ENCODE measurements around the gene MFAP3L.

Gene MFAP3L

DNA sequence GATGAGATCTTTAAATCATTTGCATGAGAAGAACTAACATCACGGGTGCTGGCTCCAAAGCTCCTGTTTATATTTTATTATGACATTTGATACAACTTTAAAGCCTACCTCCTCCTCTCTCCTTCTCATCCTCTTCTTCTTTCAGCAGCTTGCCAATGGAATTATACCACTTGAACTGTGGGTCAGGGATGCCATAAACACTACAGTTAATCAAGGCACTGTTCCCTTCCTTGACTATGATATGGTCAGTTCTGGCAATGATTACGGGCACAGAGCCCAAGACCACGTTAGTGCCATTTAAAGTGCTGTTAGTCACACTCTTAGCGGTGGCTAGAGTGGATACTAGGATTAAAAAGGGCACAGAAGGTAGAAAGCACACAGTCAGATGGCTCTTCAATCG, 20.7 kb downstream of the MFAP3L start (continued):
- TF ChIP-seq, protein P1, sequence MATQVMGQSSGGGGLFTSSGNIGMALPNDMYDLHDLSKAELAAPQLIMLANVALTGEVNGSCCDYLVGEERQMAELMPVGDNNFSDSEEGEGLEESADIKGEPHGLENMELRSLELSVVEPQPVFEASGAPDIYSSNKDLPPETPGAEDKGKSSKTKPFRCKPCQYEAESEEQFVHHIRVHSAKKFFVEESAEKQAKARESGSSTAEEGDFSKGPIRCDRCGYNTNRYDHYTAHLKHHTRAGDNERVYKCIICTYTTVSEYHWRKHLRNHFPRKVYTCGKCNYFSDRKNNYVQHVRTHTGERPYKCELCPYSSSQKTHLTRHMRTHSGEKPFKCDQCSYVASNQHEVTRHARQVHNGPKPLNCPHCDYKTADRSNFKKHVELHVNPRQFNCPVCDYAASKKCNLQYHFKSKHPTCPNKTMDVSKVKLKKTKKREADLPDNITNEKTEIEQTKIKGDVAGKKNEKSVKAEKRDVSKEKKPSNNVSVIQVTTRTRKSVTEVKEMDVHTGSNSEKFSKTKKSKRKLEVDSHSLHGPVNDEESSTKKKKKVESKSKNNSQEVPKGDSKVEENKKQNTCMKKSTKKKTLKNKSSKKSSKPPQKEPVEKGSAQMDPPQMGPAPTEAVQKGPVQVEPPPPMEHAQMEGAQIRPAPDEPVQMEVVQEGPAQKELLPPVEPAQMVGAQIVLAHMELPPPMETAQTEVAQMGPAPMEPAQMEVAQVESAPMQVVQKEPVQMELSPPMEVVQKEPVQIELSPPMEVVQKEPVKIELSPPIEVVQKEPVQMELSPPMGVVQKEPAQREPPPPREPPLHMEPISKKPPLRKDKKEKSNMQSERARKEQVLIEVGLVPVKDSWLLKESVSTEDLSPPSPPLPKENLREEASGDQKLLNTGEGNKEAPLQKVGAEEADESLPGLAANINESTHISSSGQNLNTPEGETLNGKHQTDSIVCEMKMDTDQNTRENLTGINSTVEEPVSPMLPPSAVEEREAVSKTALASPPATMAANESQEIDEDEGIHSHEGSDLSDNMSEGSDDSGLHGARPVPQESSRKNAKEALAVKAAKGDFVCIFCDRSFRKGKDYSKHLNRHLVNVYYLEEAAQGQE (tag by site-specific recombination; IDR thresholded peaks at IDR 0.05): no peak
- TF ChIP-seq ZNF404 (tag by site-specific recombination; IDR thresholded peaks at IDR 0.05) (no peak), ZNF266 (tag by site-specific recombination; IDR thresholded peaks at IDR 0.05; ENCODE audit: low read depth) (no peak), ZNF354C (tag by site-specific recombination; IDR thresholded peaks at IDR 0.05; ENCODE audit: borderline replicate concordance, low read depth) (no peak), ZNF423 (tag by site-specific recombination; IDR thresholded peaks at IDR 0.05) (no peak), ZNF530 (tag by site-specific recombination; IDR thresholded peaks at IDR 0.05; ENCODE audit: low read depth) (no peak), ZNF837 (tag by site-specific recombination; IDR thresholded peaks at IDR 0.05) (no peak), ZNF629 (tag by site-specific recombination; IDR thresholded peaks at IDR 0.05) (peak; percentile 22; the same call in 1 of the 2 replicates), ZNF544 (tag by site-specific recombination; IDR thresholded peaks at IDR 0.05) (no peak), ZNF473 (tag by site-specific recombination; IDR thresholded peaks at IDR 0.05) (no peak), ZNF785 (tag by site-specific recombination; IDR thresholded peaks at IDR 0.05) (no peak), TCF7L2 (IDR thresholded peaks at IDR 0.05; ENCODE audit: borderline replicate concordance, low read depth, low read length) (peak; percentile 37; the same call in 1 of the 2 replicates), ZNF600 (tag by site-specific recombination; IDR thresholded peaks at IDR 0.05) (no peak), ZNF24 (tag by site-specific recombination; IDR thresholded peaks at IDR 0.05) (no peak), ZNF585B (tag by site-specific recombination; IDR thresholded peaks at IDR 0.05) (no peak), ZNF677 (tag by site-specific recombination; IDR thresholded peaks at IDR 0.05) (no peak), ZNF670 (tag by site-specific recombination; IDR thresholded peaks at IDR 0.05; ENCODE audit: low read depth) (no peak), WT1 (tag by site-specific recombination; IDR thresholded peaks at IDR 0.05) (peak; percentile 57; the same call in 1 of the 2 replicates), ZNF19 (tag by site-specific recombination; IDR thresholded peaks at IDR 0.05; ENCODE audit: low read depth) (no peak), ZNF626 (tag by site-specific recombination; IDR thresholded peaks at IDR 0.05) (no peak)
- TF ChIP-seq, protein P2, sequence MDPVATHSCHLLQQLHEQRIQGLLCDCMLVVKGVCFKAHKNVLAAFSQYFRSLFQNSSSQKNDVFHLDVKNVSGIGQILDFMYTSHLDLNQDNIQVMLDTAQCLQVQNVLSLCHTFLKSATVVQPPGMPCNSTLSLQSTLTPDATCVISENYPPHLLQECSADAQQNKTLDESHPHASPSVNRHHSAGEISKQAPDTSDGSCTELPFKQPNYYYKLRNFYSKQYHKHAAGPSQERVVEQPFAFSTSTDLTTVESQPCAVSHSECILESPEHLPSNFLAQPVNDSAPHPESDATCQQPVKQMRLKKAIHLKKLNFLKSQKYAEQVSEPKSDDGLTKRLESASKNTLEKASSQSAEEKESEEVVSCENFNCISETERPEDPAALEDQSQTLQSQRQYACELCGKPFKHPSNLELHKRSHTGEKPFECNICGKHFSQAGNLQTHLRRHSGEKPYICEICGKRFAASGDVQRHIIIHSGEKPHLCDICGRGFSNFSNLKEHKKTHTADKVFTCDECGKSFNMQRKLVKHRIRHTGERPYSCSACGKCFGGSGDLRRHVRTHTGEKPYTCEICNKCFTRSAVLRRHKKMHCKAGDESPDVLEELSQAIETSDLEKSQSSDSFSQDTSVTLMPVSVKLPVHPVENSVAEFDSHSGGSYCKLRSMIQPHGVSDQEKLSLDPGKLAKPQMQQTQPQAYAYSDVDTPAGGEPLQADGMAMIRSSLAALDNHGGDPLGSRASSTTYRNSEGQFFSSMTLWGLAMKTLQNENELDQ (tag by site-specific recombination; IDR thresholded peaks at IDR 0.05; ENCODE audit: low read depth): no peak
- TF ChIP-seq, protein P3, sequence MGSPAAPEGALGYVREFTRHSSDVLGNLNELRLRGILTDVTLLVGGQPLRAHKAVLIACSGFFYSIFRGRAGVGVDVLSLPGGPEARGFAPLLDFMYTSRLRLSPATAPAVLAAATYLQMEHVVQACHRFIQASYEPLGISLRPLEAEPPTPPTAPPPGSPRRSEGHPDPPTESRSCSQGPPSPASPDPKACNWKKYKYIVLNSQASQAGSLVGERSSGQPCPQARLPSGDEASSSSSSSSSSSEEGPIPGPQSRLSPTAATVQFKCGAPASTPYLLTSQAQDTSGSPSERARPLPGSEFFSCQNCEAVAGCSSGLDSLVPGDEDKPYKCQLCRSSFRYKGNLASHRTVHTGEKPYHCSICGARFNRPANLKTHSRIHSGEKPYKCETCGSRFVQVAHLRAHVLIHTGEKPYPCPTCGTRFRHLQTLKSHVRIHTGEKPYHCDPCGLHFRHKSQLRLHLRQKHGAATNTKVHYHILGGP (tag by site-specific recombination; IDR thresholded peaks at IDR 0.05): no peak
- TF ChIP-seq, protein P4, sequence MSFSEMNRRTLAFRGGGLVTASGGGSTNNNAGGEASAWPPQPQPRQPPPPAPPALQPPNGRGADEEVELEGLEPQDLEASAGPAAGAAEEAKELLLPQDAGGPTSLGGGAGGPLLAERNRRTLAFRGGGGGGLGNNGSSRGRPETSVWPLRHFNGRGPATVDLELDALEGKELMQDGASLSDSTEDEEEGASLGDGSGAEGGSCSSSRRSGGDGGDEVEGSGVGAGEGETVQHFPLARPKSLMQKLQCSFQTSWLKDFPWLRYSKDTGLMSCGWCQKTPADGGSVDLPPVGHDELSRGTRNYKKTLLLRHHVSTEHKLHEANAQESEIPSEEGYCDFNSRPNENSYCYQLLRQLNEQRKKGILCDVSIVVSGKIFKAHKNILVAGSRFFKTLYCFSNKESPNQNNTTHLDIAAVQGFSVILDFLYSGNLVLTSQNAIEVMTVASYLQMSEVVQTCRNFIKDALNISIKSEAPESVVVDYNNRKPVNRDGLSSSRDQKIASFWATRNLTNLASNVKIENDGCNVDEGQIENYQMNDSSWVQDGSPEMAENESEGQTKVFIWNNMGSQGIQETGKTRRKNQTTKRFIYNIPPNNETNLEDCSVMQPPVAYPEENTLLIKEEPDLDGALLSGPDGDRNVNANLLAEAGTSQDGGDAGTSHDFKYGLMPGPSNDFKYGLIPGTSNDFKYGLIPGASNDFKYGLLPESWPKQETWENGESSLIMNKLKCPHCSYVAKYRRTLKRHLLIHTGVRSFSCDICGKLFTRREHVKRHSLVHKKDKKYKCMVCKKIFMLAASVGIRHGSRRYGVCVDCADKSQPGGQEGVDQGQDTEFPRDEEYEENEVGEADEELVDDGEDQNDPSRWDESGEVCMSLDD (tag by site-specific recombination; IDR thresholded peaks at IDR 0.05): no peak
- TF ChIP-seq, protein P5, sequence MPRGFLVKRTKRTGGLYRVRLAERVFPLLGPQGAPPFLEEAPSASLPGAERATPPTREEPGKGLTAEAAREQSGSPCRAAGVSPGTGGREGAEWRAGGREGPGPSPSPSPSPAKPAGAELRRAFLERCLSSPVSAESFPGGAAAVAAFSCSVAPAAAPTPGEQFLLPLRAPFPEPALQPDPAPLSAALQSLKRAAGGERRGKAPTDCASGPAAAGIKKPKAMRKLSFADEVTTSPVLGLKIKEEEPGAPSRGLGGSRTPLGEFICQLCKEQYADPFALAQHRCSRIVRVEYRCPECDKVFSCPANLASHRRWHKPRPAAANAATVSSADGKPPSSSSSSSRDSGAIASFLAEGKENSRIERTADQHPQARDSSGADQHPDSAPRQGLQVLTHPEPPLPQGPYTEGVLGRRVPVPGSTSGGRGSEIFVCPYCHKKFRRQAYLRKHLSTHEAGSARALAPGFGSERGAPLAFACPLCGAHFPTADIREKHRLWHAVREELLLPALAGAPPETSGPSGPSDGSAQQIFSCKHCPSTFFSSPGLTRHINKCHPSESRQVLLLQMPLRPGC (tag by site-specific recombination; IDR thresholded peaks at IDR 0.05): 0 out of 2 replicates have a peak, but pooled peaks have one; percentile 20
- TF ChIP-seq, protein P6, sequence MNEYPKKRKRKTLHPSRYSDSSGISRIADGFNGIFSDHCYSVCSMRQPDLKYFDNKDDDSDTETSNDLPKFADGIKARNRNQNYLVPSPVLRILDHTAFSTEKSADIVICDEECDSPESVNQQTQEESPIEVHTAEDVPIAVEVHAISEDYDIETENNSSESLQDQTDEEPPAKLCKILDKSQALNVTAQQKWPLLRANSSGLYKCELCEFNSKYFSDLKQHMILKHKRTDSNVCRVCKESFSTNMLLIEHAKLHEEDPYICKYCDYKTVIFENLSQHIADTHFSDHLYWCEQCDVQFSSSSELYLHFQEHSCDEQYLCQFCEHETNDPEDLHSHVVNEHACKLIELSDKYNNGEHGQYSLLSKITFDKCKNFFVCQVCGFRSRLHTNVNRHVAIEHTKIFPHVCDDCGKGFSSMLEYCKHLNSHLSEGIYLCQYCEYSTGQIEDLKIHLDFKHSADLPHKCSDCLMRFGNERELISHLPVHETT (tag by site-specific recombination; IDR thresholded peaks at IDR 0.05): no peak
- TF ChIP-seq, protein P7, sequence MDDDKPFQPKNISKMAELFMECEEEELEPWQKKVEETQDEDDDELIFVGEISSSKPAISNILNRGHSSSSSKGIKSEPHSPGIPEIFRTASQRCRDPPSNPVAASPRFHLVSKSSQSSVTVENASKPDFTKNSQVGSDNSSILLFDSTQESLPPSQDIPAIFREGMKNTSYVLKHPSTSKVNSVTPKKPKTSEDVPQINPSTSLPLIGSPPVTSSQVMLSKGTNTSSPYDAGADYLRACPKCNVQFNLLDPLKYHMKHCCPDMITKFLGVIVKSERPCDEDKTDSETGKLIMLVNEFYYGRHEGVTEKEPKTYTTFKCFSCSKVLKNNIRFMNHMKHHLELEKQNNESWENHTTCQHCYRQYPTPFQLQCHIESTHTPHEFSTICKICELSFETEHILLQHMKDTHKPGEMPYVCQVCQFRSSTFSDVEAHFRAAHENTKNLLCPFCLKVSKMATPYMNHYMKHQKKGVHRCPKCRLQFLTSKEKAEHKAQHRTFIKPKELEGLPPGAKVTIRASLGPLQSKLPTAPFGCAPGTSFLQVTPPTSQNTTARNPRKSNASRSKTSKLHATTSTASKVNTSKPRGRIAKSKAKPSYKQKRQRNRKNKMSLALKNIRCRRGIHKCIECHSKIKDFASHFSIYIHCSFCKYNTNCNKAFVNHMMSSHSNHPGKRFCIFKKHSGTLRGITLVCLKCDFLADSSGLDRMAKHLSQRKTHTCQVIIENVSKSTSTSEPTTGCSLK (tag by site-specific recombination; IDR thresholded peaks at IDR 0.05): no peak

Data from HEK293 (cell line).